ENCODE results near the gene ZNF200.
"Not testable (repeated sequence)": the region's sequence is repeated elsewhere in the genome, so short reads cannot be mapped to it uniquely, and the experiment has no call there.

DNA sequence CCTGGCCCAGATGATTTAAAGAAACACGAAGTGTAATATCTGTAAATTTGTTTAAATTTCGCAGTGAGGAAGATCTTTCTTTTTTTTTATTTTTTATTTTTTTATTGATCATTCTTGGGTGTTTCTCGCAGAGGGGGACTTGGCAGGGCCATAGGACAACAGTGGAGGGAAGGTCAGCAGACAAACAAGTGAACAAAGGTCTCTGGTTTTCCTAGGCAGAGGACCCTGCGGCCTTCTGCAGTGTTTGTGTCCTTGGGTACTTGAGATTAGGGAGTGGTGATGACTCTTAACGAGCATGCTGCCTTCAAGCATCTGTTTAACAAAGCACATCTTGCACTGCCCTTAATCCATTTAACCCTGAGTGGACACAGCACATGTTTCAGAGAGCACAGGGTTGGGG, 35.8 kb upstream of the ZNF200 start:
- TF ChIP-seq, protein P1, sequence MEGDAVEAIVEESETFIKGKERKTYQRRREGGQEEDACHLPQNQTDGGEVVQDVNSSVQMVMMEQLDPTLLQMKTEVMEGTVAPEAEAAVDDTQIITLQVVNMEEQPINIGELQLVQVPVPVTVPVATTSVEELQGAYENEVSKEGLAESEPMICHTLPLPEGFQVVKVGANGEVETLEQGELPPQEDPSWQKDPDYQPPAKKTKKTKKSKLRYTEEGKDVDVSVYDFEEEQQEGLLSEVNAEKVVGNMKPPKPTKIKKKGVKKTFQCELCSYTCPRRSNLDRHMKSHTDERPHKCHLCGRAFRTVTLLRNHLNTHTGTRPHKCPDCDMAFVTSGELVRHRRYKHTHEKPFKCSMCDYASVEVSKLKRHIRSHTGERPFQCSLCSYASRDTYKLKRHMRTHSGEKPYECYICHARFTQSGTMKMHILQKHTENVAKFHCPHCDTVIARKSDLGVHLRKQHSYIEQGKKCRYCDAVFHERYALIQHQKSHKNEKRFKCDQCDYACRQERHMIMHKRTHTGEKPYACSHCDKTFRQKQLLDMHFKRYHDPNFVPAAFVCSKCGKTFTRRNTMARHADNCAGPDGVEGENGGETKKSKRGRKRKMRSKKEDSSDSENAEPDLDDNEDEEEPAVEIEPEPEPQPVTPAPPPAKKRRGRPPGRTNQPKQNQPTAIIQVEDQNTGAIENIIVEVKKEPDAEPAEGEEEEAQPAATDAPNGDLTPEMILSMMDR (conservative IDR thresholded peaks at IDR 0.05; ENCODE audit: low read length) = not testable (repeated sequence)
- TF ChIP-seq EZH2phosphoT487 (IDR thresholded peaks at IDR 0.05; ENCODE audit: borderline replicate concordance) = not testable (repeated sequence)
